K562 (cell line): ENCODE results near the gene BHLHE40. TPM values are rescaled to one million over a fixed set of nuclear protein-coding genes. Genes with fewer than 3 reads are reported as not detected.

Experiments used
- BACH1 ChIP-seq: fragments of 200-800 bp; sonication (Bioruptor generic); IDR thresholded peaks from 2 replicates; pipeline ENCODE4 v1.6.1; 2016; ENCODE audit warnings: missing genetic modification characterization, missing compliant biosample characterization
- CAMTA2 ChIP-seq: fragments of 250-450 bp; sonication (Bioruptor Pico); conservative IDR thresholded peaks from 2 replicates; pipeline ENCODE4 v1.5.1; 2022
- ETS2 ChIP-seq: IDR thresholded peaks from 2 replicates; pipeline ENCODE4 v1.6.1; 2016; ENCODE audit warnings: borderline replicate concordance, missing genetic modification characterization, mild to moderate bottlenecking, moderate library complexity, missing compliant biosample characterization; ENCODE audit not compliant: poor library complexity, severe bottlenecking
- EZH2 ChIP-seq: IDR thresholded peaks from 2 replicates; pipeline ENCODE4 v1.6.1; 2012; ENCODE audit warnings: low read depth, mild to moderate bottlenecking, inconsistent platforms, low read length, borderline replicate concordance
- NR2C2 ChIP-seq, 2 experiments: fragments of 200-800 bp in 1 of 2; sonication (Bioruptor generic) in 1 of 2; sonication (generic) in 1 of 2; formaldehyde crosslinking in 1 of 2; IDR thresholded peaks; 2 replicates each; pipeline versions ENCODE4 v1.6.1 to v1.8.0; 2016 to 2022; ENCODE audit warnings: mild to moderate bottlenecking in 1 of 2, missing compliant biosample characterization in 1 of 2, missing genetic modification characterization in 1 of 2, missing genetic modification reagents in 1 of 2
- NRF1 ChIP-seq, 2 experiments: fragments of 450-650 bp; IDR thresholded peaks in 1 of 2; conservative IDR thresholded peaks in 1 of 2; 2 replicates each; pipeline ENCODE4 v1.6.1; 2014; ENCODE audit warnings: mild to moderate bottlenecking in 2 of 2
- PML ChIP-seq: IDR thresholded peaks from 2 replicates; pipeline ENCODE4 v1.6.1; 2012; ENCODE audit warnings: low read length, inconsistent platforms
- SP1 ChIP-seq: sonication (generic); formaldehyde crosslinking; IDR thresholded peaks from 2 replicates; pipeline ENCODE4 v1.8.1; 2022; ENCODE audit warnings: mild to moderate bottlenecking, missing genetic modification reagents
- TOE1 ChIP-seq, 2 experiments: fragments of 450-650 bp in 1 of 2; sonication (generic) in 1 of 2; formaldehyde crosslinking in 1 of 2; IDR thresholded peaks; 2 replicates each; pipeline versions ENCODE4 v1.7.1 to v1.8.0; 2016 to 2022; ENCODE audit warnings: borderline replicate concordance in 2 of 2, mild to moderate bottlenecking in 2 of 2, antibody characterized with exemption in 1 of 2, inconsistent platforms in 1 of 2, low read depth in 1 of 2, missing genetic modification reagents in 1 of 2, moderate library complexity in 1 of 2
- ZBTB17 ChIP-seq: fragments of 450-650 bp; formaldehyde crosslinking; IDR thresholded peaks from 2 replicates; pipeline ENCODE4 v1.4.0; 2020; ENCODE audit warnings: mild to moderate bottlenecking
- ZBTB7A ChIP-seq: IDR thresholded peaks from 2 replicates; pipeline ENCODE4 v1.6.1; 2011; ENCODE audit warnings: low read depth, mild to moderate bottlenecking, low read length, moderate library complexity, borderline replicate concordance; ENCODE audit not compliant: control insufficient read depth
- ZNF224 ChIP-seq: sonication (generic); formaldehyde crosslinking; IDR thresholded peaks from 2 replicates; pipeline ENCODE4 v1.8.0; 2022; ENCODE audit warnings: mild to moderate bottlenecking, missing genetic modification reagents
- ZNF780A ChIP-seq: fragments of 250-450 bp; sonication (Bioruptor Pico); IDR thresholded peaks from 2 replicates; pipeline ENCODE4 v1.5.0; 2021; ENCODE audit warnings: mild to moderate bottlenecking
- polyA plus RNA-seq, 8 experiments: library from polyadenylated mRNA; depleted of rRNA in 4 of 8; stranded (reverse) in 5 of 8; unstranded in 3 of 8; fragments of >200 nt; fragmentation: Nextera tagmentation in 2 of 8; fragmentation: Illumina TruSeq in 1 of 8; extraction: Ambion mirVana in 2 of 8; extraction: Trizol in 1 of 8; gene quantifications; 2 replicates each; pipeline versions ENCODE4 v1.2.1 to v1.2.3, GENCODE V29; 2011 to 2014; ENCODE audit warnings: inconsistent platforms in 1 of 8, missing spikeins in 1 of 8
- total RNA-seq, 7 experiments: library from RNA; depleted of rRNA in 6 of 7; stranded (reverse); fragments of >200 nt in 6 of 7; fragmentation: Illumina TruSeq in 2 of 7; extraction: Trizol in 2 of 7; gene quantifications; 2 replicates each; pipeline versions ENCODE4 v1.2.1 to v1.2.3, GENCODE V29; 2011 to 2021; ENCODE audit warnings: low replicate concordance in 1 of 7
- TF ChIP-seq, protein P1 (sequence below): sonication (generic); IDR thresholded peaks from 2 replicates; pipeline ENCODE4 v1.6.1; 2016
- TF ChIP-seq, protein P2 (sequence below): sonication (generic); formaldehyde crosslinking; IDR thresholded peaks from 2 replicates; pipeline ENCODE4 v1.8.0; 2022; ENCODE audit warnings: mild to moderate bottlenecking, low read depth, missing genetic modification reagents
- TF ChIP-seq, protein P3 (sequence below): fragments of 250-450 bp; sonication (Bioruptor Pico); IDR thresholded peaks from 2 replicates; pipeline ENCODE4 v1.6.1; 2021; ENCODE audit warnings: mild to moderate bottlenecking
- TF ChIP-seq, protein P4 (sequence below), 2 experiments: fragments of 450-650 bp in 1 of 2; IDR thresholded peaks; 2 replicates each; pipeline ENCODE4 v1.6.1; 2011 to 2017; ENCODE audit warnings: low read depth in 2 of 2, antibody characterized with exemption in 1 of 2, borderline replicate concordance in 1 of 2, low read length in 1 of 2, mild to moderate bottlenecking in 1 of 2, mixed read lengths in 1 of 2; ENCODE audit not compliant: control insufficient read depth in 1 of 2

The BHLHE40 gene
- total and polyA plus RNA-seq, 9 of the 15 experiments (the other 6 are each of a cell fraction or from before 2014, with no cell fraction given): 12.0 to 83.9 (median 31.4) TPM

DNA sequence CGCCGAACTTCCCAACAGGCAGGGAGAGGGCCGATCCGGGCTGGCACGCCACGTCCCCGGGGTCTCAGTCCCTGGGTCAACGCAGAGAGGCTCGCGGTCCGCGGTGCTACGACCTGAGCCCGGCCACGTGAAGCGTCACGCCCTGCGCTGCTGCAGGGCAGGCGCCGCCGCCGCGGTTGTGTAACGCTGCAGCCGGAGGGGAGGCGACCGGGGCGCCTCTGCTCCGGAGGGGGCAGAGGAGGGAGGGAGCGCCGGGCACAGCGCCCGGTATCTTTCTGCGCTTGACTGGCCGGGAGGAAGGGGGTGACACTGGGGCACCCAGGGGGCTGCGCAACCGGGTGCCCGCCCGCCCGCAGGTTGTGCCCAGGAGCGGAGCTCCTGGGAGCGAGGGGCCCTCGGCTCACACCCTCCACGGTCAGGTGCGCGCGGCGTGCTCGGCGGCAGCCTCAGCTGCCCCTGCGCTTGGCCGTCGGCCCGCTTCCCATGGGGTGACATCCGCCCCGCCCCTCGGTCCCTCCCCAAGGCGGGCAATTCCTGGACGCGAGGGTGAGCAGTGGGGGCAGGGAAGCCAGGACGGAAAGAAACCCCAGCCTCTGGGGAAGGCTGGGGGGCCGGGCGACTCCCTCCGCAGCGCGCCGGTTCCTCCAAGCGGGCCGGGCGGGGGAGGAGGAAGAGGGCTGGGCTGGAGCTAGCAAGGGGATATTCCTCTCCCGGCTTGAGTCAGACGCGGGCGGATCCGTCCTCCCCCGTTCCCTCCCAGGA, 852 bp upstream of the BHLHE40 start (continued):
- TF ChIP-seq EZH2 (no peak), ZNF780A (no peak; the same call in 1 of the 2 replicates), ZBTB17 (CRISPR knock-in tag) (peak; percentile 66), PML (peak; percentile 61), ZBTB7A (peak; percentile 88; the same call in 1 of the 2 replicates), SP1 (CRISPR knock-in tag) (peak; percentile 92), ZNF224 (CRISPR knock-in tag) (no peak), NR2C2 (CRISPR knock-in tag; IDR thresholded peaks at IDR 0.05) (peak; percentile 58; the same call in 1 of the 2 replicates), NR2C2 (tag; IDR thresholded peaks at IDR 0.05) (no peak), CAMTA2 (CRISPR knock-in tag) (no peak; the same call in 1 of the 2 replicates), NRF1 (conservative IDR thresholded peaks at IDR 0.05 in 1 of 2, IDR thresholded peaks at IDR 0.05 in 1 of 2) (peak; percentile 86 to 88), BACH1 (tag) (no peak), ETS2 (tag) (peak; percentile 32), TOE1 (IDR thresholded peaks at IDR 0.05; ENCODE audit: borderline replicate concordance) (no peak), TOE1 (CRISPR knock-in tag; IDR thresholded peaks at IDR 0.05; ENCODE audit: borderline replicate concordance, low read depth) (no peak)
- TF ChIP-seq, protein P1, sequence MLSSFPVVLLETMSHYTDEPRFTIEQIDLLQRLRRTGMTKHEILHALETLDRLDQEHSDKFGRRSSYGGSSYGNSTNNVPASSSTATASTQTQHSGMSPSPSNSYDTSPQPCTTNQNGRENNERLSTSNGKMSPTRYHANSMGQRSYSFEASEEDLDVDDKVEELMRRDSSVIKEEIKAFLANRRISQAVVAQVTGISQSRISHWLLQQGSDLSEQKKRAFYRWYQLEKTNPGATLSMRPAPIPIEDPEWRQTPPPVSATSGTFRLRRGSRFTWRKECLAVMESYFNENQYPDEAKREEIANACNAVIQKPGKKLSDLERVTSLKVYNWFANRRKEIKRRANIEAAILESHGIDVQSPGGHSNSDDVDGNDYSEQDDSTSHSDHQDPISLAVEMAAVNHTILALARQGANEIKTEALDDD: peak; percentile 28; the same call in 1 of the 2 replicates
- TF ChIP-seq, protein P2, sequence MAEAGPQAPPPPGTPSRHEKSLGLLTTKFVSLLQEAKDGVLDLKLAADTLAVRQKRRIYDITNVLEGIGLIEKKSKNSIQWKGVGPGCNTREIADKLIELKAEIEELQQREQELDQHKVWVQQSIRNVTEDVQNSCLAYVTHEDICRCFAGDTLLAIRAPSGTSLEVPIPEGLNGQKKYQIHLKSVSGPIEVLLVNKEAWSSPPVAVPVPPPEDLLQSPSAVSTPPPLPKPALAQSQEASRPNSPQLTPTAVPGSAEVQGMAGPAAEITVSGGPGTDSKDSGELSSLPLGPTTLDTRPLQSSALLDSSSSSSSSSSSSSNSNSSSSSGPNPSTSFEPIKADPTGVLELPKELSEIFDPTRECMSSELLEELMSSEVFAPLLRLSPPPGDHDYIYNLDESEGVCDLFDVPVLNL (CRISPR knock-in tag): peak; percentile 60; the same call in 1 of the 2 replicates
- TF ChIP-seq, protein P3, sequence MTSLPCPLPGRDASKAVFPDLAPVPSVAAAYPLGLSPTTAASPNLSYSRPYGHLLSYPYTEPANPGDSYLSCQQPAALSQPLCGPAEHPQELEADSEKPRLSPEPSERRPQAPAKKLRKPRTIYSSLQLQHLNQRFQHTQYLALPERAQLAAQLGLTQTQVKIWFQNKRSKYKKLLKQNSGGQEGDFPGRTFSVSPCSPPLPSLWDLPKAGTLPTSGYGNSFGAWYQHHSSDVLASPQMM: no peak
- TF ChIP-seq, protein P4, sequence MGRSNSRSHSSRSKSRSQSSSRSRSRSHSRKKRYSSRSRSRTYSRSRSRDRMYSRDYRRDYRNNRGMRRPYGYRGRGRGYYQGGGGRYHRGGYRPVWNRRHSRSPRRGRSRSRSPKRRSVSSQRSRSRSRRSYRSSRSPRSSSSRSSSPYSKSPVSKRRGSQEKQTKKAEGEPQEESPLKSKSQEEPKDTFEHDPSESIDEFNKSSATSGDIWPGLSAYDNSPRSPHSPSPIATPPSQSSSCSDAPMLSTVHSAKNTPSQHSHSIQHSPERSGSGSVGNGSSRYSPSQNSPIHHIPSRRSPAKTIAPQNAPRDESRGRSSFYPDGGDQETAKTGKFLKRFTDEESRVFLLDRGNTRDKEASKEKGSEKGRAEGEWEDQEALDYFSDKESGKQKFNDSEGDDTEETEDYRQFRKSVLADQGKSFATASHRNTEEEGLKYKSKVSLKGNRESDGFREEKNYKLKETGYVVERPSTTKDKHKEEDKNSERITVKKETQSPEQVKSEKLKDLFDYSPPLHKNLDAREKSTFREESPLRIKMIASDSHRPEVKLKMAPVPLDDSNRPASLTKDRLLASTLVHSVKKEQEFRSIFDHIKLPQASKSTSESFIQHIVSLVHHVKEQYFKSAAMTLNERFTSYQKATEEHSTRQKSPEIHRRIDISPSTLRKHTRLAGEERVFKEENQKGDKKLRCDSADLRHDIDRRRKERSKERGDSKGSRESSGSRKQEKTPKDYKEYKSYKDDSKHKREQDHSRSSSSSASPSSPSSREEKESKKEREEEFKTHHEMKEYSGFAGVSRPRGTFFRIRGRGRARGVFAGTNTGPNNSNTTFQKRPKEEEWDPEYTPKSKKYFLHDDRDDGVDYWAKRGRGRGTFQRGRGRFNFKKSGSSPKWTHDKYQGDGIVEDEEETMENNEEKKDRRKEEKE (IDR thresholded peaks at IDR 0.05; ENCODE audit: borderline replicate concordance in 1 of 2, control insufficient read depth in 1 of 2, low read depth in 2 of 2, low read length in 1 of 2): peak in 1 of 2 experiments; percentile 55; a peak in 2 of 4 replicates
